Measurements from ENCODE around the gene KRT39.
"Not testable (repeated sequence)": the region's sequence is repeated elsewhere in the genome, so short reads cannot be mapped to it uniquely, and the experiment has no call there.

Gene KRT39

DNA sequence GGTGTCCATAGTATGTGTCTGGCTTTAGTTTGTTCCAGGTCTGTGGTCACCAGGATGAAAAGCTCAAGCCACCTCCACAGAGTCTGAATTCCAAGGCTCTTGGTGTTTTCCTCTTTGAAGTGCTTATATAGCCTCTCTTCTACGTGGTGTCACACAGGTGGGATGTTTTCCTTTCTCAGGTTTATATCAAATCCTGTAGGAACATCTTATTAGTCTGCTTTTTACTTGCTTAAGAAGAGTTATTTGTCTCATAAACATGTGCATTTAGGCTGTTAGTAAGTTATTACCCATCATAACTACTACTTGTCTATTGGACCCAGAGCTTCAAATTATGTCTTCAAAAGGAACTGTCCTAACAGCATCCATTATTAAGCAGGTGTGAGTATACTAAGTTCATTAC lies at the start of gene KRT39:
KRT39 (minus strand) TSS at position 101 of the 400 bp plus-strand sequence; CDS start at position 9, 92 bp downstream.
- no peak for FAIRE-seq
- no peak for DNase-seq (ENCODE audit: insufficient read length, low spot score)

DNA sequence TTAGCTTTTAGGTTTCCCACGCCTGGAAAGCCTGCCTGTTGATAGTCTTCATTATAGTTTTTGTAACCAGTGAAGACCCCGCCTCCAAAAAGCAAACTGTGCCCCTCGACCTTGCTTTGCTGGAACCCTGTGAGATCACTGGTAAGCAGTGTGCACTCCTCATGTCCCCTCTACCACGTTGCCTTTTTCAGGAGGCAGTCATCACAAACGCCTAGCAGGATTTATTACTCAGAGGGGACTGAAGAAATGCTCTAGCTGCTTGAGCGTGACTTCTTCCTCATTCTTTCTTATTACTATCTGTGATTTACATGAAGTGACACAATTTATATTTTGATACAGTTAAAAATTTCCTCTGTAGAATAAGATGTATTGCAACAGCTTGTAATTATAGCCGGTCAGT lies 48.7 kb upstream of the KRT39 start:
- DNase-seq (ENCODE audit: insufficient read length, low spot score): no peak
- no peak for FAIRE-seq

DNA sequence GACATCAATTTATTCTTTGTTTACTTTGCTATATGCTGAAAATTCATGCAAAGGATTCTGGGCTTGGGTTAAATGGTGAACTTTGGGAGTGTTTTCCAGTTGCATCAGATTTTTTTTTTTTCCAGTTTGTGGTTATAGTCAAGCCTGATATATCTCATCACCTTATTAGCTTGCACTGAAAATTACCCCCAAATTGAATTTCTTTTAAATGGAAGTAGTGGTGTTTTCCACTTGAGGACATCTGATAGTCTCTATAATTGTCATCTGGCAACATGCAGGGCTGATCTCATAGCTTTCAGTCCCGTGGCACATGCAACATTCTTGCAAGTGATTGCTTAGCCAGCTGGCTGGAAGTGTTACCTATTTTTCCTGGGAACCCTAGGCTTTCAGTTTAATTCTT lies 46.9 kb upstream of the KRT39 start:
- DNase-seq (ENCODE audit: insufficient read length, low spot score): no peak

DNA sequence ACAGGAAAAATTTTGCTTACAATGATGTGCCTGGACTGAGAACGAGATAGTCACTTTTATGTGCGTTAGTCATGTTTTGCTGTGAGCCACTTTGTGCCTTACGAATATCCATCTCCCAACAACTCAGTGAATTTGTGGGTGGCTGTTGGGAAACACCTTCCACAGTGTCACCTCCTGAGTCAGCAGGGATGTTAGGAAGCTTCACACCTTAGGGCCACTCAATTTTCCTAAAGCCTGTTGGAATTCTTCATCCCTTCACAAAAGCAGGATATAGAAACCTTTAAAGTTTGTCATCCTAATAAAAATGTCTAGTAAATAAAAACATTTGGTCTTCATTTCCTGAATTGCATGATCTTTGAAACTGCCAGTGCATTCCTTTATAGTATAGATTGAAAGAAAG lies 46.4 kb upstream of the KRT39 start:
- FAIRE-seq: no peak
- DNase-seq (ENCODE audit: insufficient read length, low spot score): no peak

More for the DNA sequence above, 46.9 kb upstream of the KRT39 start:
- FAIRE-seq: no peak

DNA sequence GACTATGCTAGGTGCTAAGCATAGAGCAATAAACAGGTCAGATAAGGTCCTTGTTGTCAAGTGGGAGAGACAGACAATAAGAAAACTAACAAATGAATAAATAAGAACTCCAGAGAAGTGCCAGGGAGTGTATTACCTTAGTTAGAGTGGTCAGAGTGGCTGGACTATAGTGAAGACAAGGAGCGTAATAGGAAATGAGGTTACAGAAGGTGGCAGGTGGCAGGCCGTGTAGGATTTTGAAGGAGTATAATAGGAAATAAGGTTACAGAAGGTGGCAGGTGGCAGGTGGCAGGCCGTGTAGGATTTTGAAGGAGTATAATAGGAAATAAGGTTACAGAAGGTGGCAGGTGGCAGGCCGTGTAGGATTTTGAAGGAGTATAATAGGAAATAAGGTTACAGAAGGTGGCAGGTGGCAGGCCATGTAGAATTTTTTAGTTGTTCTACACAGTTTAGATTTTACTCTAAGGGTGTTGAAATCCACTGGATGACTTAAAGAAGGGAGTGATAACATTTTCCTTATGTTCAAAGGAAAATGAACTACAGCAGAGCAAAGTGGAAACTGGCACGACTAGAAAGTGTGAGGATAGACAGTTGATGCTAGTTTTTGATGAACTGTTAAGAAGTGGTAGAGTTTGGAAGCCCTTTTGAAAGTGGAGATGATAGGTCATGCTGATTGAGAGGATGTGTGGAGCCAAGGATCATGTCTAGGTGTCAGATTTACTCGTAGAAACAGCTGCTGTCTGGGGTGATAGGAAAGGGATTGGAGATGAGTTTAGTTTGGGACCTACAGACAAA lies 45.8 kb upstream of the KRT39 start:
- no peak for FAIRE-seq

DNA sequence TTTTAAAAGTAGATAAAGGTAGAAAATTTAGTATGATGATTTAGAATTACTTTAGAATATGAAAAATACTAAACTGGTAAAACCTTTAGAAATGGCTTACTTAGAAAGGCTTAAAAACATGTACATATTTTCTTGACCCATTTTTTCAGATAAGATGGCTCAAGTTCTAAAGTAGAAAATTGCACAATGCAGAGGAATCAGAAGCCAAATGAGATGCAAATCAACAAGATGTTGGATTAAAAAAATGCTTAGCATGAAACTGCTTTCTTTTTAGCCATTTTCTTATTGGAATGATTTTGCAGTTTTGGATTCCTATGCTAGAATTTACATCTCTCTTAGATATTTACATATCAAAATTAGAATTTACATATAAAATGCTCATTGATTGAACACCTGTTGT lies 43.7 kb upstream of the KRT39 start:
- DNase-seq (ENCODE audit: insufficient read length, low spot score) (no peak), FAIRE-seq (no peak)

More for the DNA sequence above, 45.8 kb upstream of the KRT39 start:
- no peak for DNase-seq (ENCODE audit: insufficient read length, low spot score)

DNA sequence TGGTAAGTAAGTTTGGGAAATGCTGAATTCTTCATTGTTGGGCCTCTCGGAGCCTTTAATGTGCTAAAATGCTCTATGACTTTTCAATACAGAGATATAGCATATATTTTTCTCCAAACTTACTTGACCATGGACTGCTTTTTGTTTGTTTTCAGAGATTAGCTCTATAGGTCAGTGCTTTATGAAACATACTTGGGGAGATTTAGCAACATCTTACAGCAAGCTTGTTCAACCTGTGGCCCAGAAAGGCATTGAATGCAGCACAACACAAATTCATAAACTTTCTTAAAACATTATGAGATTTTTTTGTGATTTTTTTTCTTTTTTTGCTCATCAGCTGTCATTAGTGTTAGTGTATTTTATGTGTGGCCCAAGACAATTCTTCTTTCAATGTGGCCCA lies 43.2 kb upstream of the KRT39 start:
- FAIRE-seq (no peak), DNase-seq (ENCODE audit: insufficient read length, low spot score) (no peak)

DNA sequence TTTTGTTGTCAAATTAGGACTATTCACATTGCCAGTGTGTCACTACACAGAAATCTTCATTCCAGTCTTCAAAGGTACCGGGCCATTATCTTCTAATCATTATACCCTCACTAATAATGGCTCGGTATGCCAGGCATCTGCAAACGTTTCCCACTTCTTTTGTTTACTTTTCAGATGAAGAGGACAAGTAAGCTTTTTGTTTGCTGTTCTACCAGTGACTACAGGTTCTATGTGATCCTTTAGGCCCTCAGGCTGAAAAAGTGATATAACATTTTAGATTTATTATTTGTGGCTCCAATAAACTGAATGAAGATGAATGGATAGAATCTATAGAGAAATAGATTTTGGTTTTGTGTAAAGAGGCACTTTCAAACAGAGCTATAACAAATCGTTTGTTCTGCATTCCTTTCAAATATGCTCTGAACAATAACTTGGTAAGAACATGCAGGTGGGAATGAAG lies 42.6 kb upstream of the KRT39 start:
- DNase-seq (ENCODE audit: insufficient read length, low spot score) (no peak), FAIRE-seq (no peak)

DNA sequence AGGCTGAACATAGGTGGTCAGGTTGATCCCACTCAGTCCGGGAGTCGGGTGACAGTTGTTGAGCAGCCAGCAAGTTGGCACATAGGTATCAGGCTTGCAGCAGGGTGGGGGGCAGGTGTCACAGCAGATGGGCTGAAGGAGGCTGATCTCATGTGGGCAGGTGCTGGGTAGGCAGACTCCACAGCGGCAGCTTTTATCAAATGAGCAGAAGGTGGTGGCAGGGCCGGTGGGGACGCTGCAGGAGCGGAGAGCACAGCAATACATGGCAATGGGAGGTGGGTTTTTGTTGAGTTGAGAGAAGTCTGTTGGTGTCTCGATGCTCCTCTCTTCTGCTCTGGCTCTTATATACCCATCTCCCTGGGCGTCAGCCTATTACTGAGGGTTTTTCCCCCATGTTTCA lies 42.1 kb upstream of the KRT39 start, which contains the start of gene KRTAP3-1:
KRTAP3-1 (minus strand) TSS at position 318 of the 400 bp plus-strand sequence; CDS start at position 264, 54 bp downstream.
- FAIRE-seq: no peak
- DNase-seq (ENCODE audit: insufficient read length, low spot score): no peak

DNA sequence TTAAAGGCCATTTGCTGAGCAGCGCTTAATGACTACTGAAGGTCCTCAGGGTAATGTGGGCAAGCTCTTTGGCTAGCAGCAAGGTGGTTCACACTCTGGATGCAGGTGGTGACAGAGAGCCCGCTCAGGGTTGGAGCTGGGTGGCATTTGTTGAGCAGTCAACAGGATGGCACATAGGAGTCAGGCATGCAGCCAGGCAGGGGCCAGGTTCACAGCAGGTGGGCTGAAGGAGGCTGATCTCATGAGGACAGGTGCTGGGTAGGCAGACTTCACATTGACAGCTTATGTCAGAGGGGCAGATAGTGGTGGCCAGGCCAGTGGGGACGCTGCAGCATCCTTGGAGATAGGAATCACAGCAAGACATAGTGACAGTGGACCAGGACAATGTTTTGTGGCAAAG lies 37.6 kb upstream of the KRT39 start:
- DNase-seq (ENCODE audit: insufficient read length, low spot score): no peak
- no peak for FAIRE-seq

DNA sequence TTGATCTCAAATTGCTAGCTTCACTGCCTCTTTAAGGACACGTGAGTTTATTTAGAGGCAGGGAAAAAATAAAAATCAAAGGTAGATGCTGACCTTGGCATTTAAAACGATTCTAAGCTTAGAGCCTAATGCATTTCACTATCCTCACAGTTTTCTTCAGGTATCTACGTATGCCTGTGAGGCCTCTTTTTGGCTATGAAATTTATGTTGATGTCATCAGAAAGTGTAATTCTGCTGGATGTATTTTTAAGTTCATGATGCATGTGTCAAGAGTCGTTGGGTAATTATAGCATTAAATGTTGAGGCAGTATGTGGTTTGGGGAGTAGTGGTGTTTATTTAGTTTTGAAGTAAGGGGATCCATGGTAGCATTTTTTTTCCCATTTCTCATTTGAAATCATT lies 37.2 kb upstream of the KRT39 start:
- DNase-seq (ENCODE audit: insufficient read length, low spot score) (no peak), FAIRE-seq (no peak)

DNA sequence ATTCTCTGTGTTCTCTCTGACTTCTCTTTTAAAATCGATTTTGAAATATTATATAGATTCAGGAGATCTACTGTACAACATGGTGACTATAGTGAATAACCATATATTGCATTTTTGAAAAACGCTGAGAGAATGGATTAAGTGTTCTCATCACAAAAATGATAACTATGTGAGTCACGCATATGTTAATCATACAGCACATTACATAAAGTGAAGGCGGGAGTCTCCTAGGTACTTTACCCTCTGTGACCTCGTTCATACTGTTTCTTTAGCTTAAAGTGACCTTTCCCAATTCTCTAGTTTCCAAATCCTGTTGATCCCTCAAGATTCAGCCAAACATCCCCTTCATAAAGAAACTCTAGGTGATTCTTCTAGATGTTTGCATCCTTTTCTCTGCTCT lies 36.1 kb upstream of the KRT39 start:
- DNase-seq (ENCODE audit: insufficient read length, low spot score) (no peak), FAIRE-seq (no peak)

DNA sequence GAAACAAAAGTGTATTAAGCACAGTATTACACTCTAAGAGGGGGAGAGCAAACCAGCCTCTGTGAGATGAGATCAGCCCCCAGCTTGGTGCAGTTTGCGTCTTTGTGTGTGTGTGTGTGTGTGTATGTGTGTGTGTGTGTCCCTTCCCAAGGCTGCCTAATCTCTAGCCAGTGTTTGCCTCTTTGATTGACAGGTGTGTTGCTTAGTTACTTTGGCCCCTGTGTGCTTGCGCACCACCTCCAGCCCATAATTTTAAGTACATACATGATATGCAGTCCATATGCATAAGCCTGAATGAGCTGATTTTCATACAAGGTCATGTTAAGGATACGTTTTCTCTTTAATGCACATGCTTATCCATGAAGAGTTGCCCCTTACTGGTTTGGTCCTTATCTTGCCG lies 35.0 kb upstream of the KRT39 start:
- DNase-seq (ENCODE audit: insufficient read length, low spot score): no peak

DNA sequence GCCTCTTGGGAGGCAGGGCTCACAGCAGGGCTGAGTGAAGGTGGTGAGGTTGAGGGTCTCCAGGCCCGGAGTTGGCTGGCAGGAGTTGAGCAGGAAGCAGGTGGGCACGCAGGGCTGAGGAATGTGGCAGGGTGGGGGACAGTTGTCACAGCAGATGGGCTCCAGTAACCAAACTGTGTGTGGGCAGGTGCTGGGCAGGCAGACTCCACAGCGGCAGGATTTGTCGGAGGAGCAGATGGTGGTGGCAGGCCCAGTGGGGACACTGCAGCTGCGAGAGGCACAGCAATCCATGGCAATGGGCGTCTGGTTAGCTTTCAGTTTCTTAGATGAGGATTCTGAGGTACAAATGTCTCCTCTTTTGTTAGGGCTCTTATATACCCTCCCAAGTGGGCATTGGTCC lies 32.8 kb upstream of the KRT39 start, which contains the start of gene KRTAP3-2:
KRTAP3-2 (minus strand) TSS at position 344 of the 400 bp plus-strand sequence; CDS start at position 291, 53 bp downstream.
- not testable (repeated sequence) for FAIRE-seq; DNase-seq (ENCODE audit: insufficient read length, low spot score)

More for the DNA sequence above, 35.0 kb upstream of the KRT39 start:
- no peak for FAIRE-seq

DNA sequence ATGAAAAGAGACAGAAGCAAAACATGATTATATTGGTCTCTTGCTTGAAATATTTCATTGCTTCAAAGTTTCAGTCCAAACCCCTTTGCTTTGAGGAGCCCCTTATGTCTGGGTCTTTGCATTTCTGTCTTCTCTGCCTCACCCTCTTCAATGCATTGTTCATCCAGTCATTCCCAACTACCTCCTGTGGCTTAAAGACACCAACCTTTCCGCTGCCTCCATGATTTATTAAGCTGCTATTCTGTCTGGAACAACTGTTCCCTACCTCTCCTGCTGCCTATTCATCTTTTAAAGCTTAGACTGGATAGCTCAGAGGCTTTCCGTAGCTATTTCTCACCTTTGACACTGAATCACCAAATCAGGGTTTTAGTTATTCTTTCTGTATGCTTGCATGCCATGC lies 30.6 kb upstream of the KRT39 start:
- DNase-seq (ENCODE audit: insufficient read length, low spot score) (no peak), FAIRE-seq (no peak)

DNA sequence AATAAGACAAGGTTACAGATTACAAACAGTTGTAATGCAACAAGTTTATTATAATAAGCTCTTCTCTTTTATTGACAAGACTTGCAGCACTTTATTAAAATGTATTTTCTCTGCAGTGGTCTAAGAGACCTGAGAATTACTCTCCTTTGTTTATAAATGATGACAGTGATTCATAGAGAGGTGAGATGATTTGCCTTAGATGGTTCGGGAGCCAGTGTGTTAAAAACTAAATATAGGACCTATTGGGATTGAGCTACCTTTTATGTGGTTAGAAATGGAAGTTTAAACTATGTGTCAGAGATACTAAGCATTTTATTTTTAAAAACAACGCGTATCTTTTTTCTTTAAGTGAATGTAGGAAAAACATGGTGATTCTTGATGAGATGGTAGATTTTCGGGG lies 30.1 kb upstream of the KRT39 start:
- no peak for DNase-seq (ENCODE audit: insufficient read length, low spot score)
- FAIRE-seq: no peak

DNA sequence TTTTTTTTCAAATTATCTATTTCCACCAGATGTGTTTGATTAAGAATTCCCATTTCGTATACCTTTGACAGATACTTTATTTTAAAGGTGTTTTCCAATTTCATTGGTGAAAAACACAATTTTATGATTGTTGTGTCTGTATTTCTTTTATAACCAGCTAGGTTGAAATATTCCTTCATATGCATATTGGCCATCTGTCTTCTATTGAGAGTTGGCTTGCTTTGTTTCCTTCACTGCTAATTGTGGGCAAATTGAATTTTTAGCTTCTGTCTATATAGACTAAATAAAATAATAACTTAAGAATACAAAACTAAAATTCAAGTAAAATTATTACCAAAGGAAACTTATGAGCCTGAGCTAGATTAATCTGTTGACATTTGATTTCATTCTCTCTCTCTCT lies 28.4 kb upstream of the KRT39 start:
- FAIRE-seq (no peak), DNase-seq (ENCODE audit: insufficient read length, low spot score) (no peak)

DNA sequence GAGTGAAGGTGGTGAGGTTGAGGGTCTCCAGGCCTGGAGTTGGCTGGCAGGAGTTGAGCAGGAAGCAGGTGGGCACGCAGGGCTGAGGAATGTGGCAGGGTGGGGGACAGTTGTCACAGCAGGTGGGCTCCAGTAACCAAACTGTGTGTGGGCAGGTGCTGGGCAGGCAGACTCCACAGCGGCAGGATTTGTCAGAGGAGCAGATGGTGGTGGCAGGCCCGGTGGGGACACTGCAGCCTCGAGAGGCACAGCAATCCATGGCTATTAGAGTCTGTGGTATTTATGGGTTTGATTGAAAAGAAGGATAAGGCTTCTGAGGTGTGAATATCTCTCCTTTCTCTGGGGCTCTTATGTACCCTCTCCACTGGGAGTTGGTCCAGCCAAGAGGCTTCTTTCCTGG lies 27.1 kb upstream of the KRT39 start, which contains the start of gene KRTAP3-3:
KRTAP3-3 (minus strand) TSS at position 326 of the 400 bp plus-strand sequence; CDS start at position 259, 67 bp downstream.
- FAIRE-seq: no peak

DNA sequence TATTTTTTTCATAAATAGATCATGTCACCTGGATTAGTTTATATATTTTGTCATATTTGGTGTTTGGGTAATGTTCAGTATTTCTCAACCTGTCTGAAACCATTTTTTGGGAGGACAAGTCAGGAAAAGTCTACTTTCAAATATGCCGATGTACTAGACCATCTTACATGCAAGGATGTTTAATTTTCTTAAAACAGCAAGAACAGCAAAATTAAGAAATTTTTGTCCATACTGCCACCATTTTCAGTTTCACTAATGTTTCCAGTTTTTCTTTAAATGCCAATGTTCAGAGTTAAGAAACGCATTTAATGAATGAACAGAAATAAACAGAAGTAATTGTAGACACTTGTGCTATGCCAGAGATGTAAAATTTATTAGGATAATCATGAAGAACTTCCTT lies 26.3 kb upstream of the KRT39 start:
- FAIRE-seq (no peak), DNase-seq (ENCODE audit: insufficient read length, low spot score) (no peak)

More for the DNA sequence above, 27.1 kb upstream of the KRT39 start, which contains the start of gene KRTAP3-3:
- DNase-seq (ENCODE audit: insufficient read length, low spot score): no peak

DNA sequence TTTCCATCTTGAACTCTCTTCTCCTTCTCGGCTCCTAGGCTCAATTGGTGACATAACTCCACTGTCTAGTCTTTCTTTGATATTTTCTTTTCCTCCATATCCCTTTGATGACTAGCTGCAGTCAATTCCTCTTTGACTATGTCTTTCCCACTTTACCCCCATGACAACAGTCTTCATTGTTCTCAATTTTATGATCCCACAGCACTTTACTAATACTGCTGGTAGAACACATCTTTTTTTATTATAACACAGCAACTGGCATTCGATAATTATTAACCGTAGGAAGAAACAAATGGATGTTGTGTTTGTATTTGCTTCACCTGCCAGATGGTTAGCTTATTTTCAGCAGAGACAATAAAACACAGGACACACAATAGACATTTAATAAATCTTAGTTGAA lies 25.9 kb upstream of the KRT39 start:
- no peak for DNase-seq (ENCODE audit: insufficient read length, low spot score)
- no peak for FAIRE-seq

DNA sequence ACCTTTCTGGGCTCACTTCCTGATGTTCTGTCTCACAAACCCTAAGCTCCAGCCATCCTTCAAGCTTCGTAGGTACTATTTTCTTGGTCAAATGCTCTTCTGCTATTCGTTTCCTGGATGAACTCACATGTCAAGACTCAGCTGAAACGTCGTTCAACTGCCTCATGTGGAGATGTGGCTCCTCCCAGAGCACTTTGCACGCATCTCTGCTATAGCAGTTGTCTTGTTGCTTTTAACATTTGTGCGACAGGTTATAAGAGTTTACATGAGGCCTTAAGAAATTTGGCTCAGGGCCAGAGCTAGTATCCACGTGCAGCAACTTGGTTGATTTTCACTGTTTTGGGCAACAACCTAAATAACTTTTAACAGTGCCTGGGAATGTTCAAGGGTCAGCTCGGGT lies 20.2 kb upstream of the KRT39 start:
- FAIRE-seq (no peak), DNase-seq (ENCODE audit: insufficient read length, low spot score) (no peak)

DNA sequence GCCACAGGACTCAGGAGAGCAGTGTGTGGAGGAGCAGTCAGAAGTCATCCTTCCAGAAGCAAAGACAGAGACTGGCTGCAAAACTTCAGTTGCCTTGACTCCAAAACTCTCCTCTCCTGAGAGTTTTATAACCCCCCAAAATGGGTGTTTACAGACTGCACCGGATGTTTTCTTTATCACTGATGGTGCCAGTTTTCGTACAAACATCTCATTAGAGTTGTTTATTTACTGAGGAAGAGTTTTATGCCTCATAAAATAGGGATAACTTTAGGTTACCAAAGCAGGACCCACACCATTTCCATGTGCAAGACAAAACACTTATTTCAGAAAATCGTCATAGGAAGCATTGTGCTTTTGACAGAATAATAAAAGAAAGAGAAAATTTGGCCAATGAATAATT lies 17.5 kb upstream of the KRT39 start, which contains the start of gene KRT40:
KRT40 (minus strand) TSS at position 101 of the 400 bp plus-strand sequence; CDS start at position 48, 53 bp downstream.
- DNase-seq (ENCODE audit: insufficient read length, low spot score) (no peak), FAIRE-seq (no peak)

Data from GM19239 (cell line).